Peyer's patch (tissue), 4 donors: Measurements from ENCODE around the gene RPL41. TPM values are rescaled to one million over a fixed set of nuclear protein-coding genes. Genes with fewer than 3 reads are reported as not detected.
"Not testable (repeated sequence)": the region's sequence is repeated elsewhere in the genome, so short reads cannot be mapped to it uniquely, and the experiment has no call there.

Experiments used
- DNase-seq, 3 donors: peaks; one replicate each; pipeline ENCODE4 v3.0.0-alpha.2; 2017 to 2019
- H3K27ac ChIP-seq, 4 donors: fragments of 200-600 bp; sonication (generic); one replicate each; pipeline ENCODE4 v1.5.1; 2016 to 2019
- H3K27me3 ChIP-seq, 2 donors: fragments of 200-600 bp; sonication (generic); one replicate each; pipeline ENCODE4 v1.5.1; 2019
- H3K36me3 ChIP-seq, 3 donors: fragments of 200-600 bp; sonication (generic); one replicate each; pipeline ENCODE4 v1.5.1; 2016 to 2019
- H3K4me1 ChIP-seq, 4 donors: fragments of 200-600 bp; sonication (generic); one replicate each; pipeline ENCODE4 v1.5.1; 2016 to 2019
- H3K4me3 ChIP-seq, 4 donors: fragments of 200-600 bp; sonication (generic); 1 replicate in 3 of 4; 2 replicates in 1 of 4; pipeline ENCODE4 v1.5.1; 2016 to 2019; ENCODE audit warnings: mild to moderate bottlenecking in 1 of 4
- H3K9me3 ChIP-seq, 4 donors: fragments of 200-600 bp; sonication (generic); one replicate each; pipeline ENCODE4 v1.5.1; 2016 to 2019; ENCODE audit warnings: mild to moderate bottlenecking in 1 of 4
- POLR2A ChIP-seq, 2 donors: fragments of 450-650 bp; IDR thresholded peaks; one replicate each; pipeline ENCODE4 v1.5.1; 2017; ENCODE audit warnings: antibody characterized with exemption in 2 of 2, mild to moderate bottlenecking in 2 of 2, moderate library complexity in 2 of 2
- total RNA-seq, 4 donors: library from RNA; depleted of rRNA; stranded (reverse); fragments of >200 nt; gene quantifications; one replicate each; pipeline ENCODE4 v1.1.0, GENCODE V29; 2016
- TF ChIP-seq, protein P1 (sequence below), 6 experiments: fragments of 450-650 bp in 4 of 6; fragments of 200-600 bp in 2 of 6; sonication (generic) in 1 of 6; IDR thresholded peaks; one replicate each; pipeline ENCODE4 v1.5.1; 2017 to 2019; ENCODE audit warnings: antibody characterized with exemption in 6 of 6, mild to moderate bottlenecking in 3 of 6, moderate library complexity in 1 of 6

RPL41 gene
- total RNA-seq, 4 donors from 2014 or later = 1,852 to 2,996 (median 2,194) TPM

GRCh38 chr12:56107242-56107641, 9.2 kb upstream of the RPL41 start:
- Histone ChIP-seq H3K27ac (no peak overlapping the region), H3K4me3 (no peak overlapping the region)

DNA sequence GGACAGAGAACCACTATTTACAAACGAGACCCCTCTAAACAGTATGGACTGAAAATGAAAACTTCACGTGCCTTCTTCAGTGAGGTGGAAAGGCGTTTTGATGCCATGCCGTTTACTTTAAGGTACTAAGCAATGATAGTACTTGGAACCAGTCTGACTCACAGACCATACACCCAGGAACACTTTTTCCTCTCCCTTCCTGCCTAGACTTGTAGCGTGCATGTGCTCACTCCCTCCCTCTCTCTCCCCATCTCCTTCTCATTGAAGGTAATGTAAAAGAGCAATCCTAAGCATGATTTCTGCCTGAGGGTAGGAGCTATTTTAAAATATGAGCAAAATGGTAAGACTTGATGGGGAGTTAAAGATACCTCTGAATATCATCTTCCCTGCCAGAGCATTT, 5.9 kb upstream of the RPL41 start:
- no peaks in the 10 kb centered on the region for H3K27me3 ChIP-seq
- no peak for TF ChIP-seq POLR2A (IDR thresholded peaks at IDR 0.05)
- TF ChIP-seq, protein P1, sequence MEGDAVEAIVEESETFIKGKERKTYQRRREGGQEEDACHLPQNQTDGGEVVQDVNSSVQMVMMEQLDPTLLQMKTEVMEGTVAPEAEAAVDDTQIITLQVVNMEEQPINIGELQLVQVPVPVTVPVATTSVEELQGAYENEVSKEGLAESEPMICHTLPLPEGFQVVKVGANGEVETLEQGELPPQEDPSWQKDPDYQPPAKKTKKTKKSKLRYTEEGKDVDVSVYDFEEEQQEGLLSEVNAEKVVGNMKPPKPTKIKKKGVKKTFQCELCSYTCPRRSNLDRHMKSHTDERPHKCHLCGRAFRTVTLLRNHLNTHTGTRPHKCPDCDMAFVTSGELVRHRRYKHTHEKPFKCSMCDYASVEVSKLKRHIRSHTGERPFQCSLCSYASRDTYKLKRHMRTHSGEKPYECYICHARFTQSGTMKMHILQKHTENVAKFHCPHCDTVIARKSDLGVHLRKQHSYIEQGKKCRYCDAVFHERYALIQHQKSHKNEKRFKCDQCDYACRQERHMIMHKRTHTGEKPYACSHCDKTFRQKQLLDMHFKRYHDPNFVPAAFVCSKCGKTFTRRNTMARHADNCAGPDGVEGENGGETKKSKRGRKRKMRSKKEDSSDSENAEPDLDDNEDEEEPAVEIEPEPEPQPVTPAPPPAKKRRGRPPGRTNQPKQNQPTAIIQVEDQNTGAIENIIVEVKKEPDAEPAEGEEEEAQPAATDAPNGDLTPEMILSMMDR (IDR thresholded peaks at IDR 0.05) = no peak
- no peak for DNase-seq
- H3K27ac ChIP-seq = no peak overlapping the region
- no peak overlapping the region for H3K4me3 ChIP-seq
- H3K9me3 ChIP-seq = no peaks in the 10 kb centered on the region
- peaks cover 0 to 70% (median 5%) of the 10 kb centered on the region in 3 donors for H3K36me3 ChIP-seq
- peaks cover 0 to 12% (median 2%) of the 10 kb centered on the region in 4 donors for H3K4me1 ChIP-seq

More at GRCh38 chr12:56107242-56107641, 9.2 kb upstream of the RPL41 start:
- DNase-seq = no peak
- Histone ChIP-seq H3K27me3 (no peaks in the 10 kb centered on the region), H3K9me3 (no peaks in the 10 kb centered on the region), H3K4me1 (peaks cover 0 to 17% (median 8%) of the 10 kb centered on the region in 4 donors), H3K36me3 (peaks cover 0 to 56% (median 5%) of the 10 kb centered on the region in 3 donors)
- TF ChIP-seq POLR2A (IDR thresholded peaks at IDR 0.05) = no peak
- TF ChIP-seq, protein P1 (IDR thresholded peaks at IDR 0.05) = no peak

DNA sequence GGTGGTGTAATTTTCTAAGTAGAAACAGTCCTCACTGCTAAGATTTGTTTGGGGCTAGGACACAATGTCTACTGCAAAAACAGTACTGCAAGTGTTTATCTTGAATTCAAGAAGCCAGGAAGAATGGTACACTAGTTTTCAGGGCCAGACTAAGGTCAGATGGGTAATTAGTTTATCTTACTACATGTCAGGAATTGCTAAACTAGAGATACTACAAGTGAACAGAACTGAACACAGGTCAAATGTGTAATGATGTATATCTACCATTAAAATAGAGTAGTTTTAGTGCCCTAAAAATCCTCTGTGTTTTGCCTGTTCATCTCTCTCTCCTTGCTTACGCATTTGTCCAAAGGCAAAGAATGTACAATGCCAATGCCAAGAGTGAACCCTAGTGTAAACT, 2.3 kb upstream of the RPL41 start:
- H3K4me3 ChIP-seq = no peak overlapping the region
- no peak for DNase-seq
- no peak for TF ChIP-seq POLR2A (IDR thresholded peaks at IDR 0.05)
- TF ChIP-seq, protein P1 (IDR thresholded peaks at IDR 0.05) = no peak
- H3K36me3 ChIP-seq = peaks cover 0 to 46% (median 5%) of the 10 kb centered on the region in 3 donors
- H3K9me3 ChIP-seq = no peaks in the 10 kb centered on the region
- no peaks in the 10 kb centered on the region for H3K27me3 ChIP-seq
- no peak overlapping the region for H3K27ac ChIP-seq
- peaks cover 0 to 6% (median 2%) of the 10 kb centered on the region in 4 donors for H3K4me1 ChIP-seq

DNA sequence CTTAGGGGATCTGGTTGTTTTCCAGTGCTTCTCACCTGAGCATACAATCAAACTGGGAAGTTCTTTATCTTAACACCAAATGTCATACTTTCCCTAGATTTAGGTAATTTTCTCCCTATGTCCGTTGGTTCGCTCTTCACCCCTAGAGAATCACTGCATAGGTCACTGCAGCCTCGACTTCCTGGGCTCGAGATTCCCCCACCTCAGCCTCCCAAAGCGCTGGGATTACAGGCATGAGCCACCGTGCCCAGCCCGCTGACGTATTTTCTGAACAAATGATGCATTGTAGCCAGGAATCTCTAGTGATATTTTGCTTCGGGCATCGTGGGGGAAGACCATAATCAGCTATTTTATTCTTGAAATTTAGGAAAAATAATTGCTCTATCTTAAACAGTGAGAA, 1.1 kb upstream of the RPL41 start:
- TF ChIP-seq POLR2A (IDR thresholded peaks at IDR 0.05) = no peak
- TF ChIP-seq, protein P1 (IDR thresholded peaks at IDR 0.05) = no peak
- H3K36me3 ChIP-seq = peaks cover 0 to 34% (median 5%) of the 10 kb centered on the region in 3 donors
- H3K9me3 ChIP-seq = no peaks in the 10 kb centered on the region
- peak overlapping the region in 3 of 4 donors; percentile 59 to 75 (median 69) for H3K4me3 ChIP-seq
- no peaks in the 10 kb centered on the region for H3K27me3 ChIP-seq
- H3K4me1 ChIP-seq = peaks cover 3 to 18% (median 4%) of the 10 kb centered on the region in 4 donors
- no peak for DNase-seq
- peak overlapping the region; percentile 78 to 96 (median 95) for H3K27ac ChIP-seq

DNA sequence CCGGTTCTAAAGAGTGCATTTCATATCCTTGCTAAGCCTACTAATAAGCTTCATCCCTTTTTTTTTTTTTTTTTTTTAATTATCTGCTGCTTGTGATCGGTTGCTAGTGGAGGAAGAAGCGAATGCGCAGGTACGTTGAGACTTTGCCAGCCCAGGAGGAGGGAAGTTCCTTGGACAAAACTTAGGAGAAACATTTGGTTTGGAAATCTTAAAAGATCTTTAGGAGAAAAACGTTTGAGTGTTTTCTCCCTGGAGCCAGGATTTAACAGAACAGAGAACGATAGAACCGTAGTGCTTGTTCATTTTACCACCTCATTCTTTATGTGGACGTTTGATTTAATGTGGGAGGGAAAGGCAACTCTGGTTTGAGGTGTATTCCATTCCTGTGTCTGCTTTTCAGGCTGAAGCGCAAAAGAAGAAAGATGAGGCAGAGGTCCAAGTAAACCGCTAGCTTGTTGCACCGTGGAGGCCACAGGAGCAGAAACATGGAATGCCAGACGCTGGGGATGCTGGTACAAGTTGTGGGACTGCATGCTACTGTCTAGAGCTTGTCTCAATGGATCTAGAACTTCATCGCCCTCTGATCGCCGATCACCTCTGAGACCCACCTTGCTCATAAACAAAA, 761 bp downstream of the RPL41 start:
- H3K36me3 ChIP-seq = peaks cover 0 to 34% (median 0%) of the 10 kb centered on the region in 3 donors
- not testable (repeated sequence) for DNase-seq

More for the DNA sequence above, 761 bp downstream of the RPL41 start:
- H3K9me3 ChIP-seq, H3K27me3 ChIP-seq: not testable (repeated sequence)
- Histone ChIP-seq H3K4me1 (peaks cover 3 to 18% (median 4%) of the 10 kb centered on the region in 4 donors), H3K4me3 (peak overlapping the region; percentile 56 to 75 (median 64)), H3K27ac (peak overlapping the region; percentile 94 to 96 (median 95))
